ENCODE measurements around the gene TEN1. TPM values are rescaled to one million over a fixed set of nuclear protein-coding genes. Genes with fewer than 3 reads are reported as not detected.

The TEN1 gene
- total and polyA plus RNA-seq, 2 of the 13 experiments (the other 11 are each of a cell fraction or from before 2014, with no cell fraction given) = 18.0 to 21.3 TPM

GRCh38 chr17:75978938-75979704 lies at the start of gene TEN1, which contains the start of gene ACOX1 (continued):
- TF ChIP-seq ZNF407 (CRISPR knock-in tag; IDR thresholded peaks at IDR 0.05; ENCODE audit: not compliant biosample characterization) (peak; percentile 16), ELF3 (CRISPR knock-in tag; IDR thresholded peaks at IDR 0.05) (peak; percentile 98), GLI4 (CRISPR knock-in tag; IDR thresholded peaks at IDR 0.05; ENCODE audit: borderline replicate concordance) (no peak), ZNF33A (CRISPR knock-in tag; IDR thresholded peaks at IDR 0.05; ENCODE audit: borderline replicate concordance) (peak; percentile 96; the same call in 1 of the 2 replicates), ZSCAN12 (CRISPR knock-in tag; IDR thresholded peaks at IDR 0.05) (peak; percentile 96), ETV5 (CRISPR knock-in tag; IDR thresholded peaks at IDR 0.05; ENCODE audit: borderline replicate concordance) (peak; percentile 92), ZBTB14 (CRISPR knock-in tag; IDR thresholded peaks at IDR 0.05) (no peak; the same call in 1 of the 2 replicates), FOXP1 (IDR thresholded peaks at IDR 0.05) (no peak), FOXP1 (CRISPR knock-in tag; IDR thresholded peaks at IDR 0.05) (peak; percentile 44), ZEB1 (IDR thresholded peaks at IDR 0.05; ENCODE audit: insufficient replicate concordance, low read depth) (peak; percentile 11), ZNF441 (CRISPR knock-in tag; IDR thresholded peaks at IDR 0.05; ENCODE audit: borderline replicate concordance) (peak; percentile 94; the same call in 1 of the 2 replicates), TBP (CRISPR knock-in tag; IDR thresholded peaks at IDR 0.05) (0 out of 2 replicates have a peak, but pooled peaks have one; percentile 9), ZNF263 (CRISPR knock-in tag; IDR thresholded peaks at IDR 0.05) (peak; percentile 30; the same call in 1 of the 2 replicates), CC2D1A (CRISPR knock-in tag; IDR thresholded peaks at IDR 0.05) (no peak; the same call in 1 of the 2 replicates), JDP2 (CRISPR knock-in tag; IDR thresholded peaks at IDR 0.05; ENCODE audit: borderline replicate concordance) (no peak; the same call in 1 of the 2 replicates), KLF16 (CRISPR knock-in tag; IDR thresholded peaks at IDR 0.05) (peak in 1 of 2 experiments; percentile 92; a peak in 1 of 4 replicates), ZNF382 (CRISPR knock-in tag; IDR thresholded peaks at IDR 0.05; ENCODE audit: borderline replicate concordance) (no peak), EEA1 (CRISPR knock-in tag; IDR thresholded peaks at IDR 0.05; ENCODE audit: borderline replicate concordance) (no peak; the same call in 1 of the 2 replicates), ZNF224 (CRISPR knock-in tag; IDR thresholded peaks at IDR 0.05) (peak; percentile 47; the same call in 1 of the 2 replicates)

All from HepG2 (cell line).